Hepatic stellate cell (primary cell): ENCODE measurements around the gene GLE1.
A peak's percentile ranks its signal among the peaks of the same experiment; 100 is the strongest.

Experiments
- DNase-seq: peaks from one replicate; pipeline ENCODE4 v3.0.0; 2011; ENCODE audit warnings: low spot score

Gene GLE1, protein sequence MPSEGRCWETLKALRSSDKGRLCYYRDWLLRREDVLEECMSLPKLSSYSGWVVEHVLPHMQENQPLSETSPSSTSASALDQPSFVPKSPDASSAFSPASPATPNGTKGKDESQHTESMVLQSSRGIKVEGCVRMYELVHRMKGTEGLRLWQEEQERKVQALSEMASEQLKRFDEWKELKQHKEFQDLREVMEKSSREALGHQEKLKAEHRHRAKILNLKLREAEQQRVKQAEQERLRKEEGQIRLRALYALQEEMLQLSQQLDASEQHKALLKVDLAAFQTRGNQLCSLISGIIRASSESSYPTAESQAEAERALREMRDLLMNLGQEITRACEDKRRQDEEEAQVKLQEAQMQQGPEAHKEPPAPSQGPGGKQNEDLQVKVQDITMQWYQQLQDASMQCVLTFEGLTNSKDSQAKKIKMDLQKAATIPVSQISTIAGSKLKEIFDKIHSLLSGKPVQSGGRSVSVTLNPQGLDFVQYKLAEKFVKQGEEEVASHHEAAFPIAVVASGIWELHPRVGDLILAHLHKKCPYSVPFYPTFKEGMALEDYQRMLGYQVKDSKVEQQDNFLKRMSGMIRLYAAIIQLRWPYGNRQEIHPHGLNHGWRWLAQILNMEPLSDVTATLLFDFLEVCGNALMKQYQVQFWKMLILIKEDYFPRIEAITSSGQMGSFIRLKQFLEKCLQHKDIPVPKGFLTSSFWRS

DNA sequence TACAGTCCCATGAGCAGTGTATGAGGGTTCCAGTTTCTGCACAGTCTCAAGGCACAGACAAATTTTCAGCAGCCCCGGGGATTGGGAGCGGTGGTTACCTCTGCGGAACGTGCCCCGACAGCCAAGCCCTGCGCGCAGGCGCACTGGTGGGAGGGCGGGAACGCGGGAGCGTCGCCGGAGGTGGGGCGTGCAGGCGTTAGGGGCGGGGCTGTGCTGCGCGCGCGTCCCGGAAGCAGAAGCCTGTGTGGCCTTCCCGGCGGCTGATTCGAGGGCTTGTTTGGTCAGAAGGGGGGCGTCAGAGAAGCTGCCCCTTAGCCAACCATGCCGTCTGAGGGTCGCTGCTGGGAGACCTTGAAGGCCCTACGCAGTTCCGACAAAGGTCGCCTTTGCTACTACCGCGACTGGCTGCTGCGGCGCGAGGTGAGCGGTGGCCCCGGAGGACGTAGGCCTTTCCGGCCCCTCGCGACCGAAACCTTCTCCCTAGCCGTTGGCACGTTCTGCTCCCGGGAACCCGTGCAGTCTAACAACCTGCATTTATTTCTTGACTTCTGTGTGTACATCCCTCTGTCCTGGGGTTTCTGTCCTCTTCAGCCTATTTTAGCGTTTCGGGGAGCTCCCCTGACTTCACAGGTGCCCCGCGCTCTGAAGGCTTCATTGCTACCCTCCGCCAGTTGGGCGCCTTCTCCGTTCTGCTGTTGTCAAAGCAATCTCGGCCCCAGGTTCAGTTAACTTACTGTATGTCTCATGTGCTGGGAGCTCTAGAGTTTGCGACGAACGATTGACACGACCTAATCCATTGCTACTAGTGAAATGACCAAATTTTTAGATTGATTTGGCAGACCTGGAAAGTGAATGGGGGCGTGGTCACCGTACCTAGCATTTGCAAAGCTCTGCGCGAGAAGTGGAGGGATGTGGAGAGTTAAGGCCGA lies at the start of gene GLE1:
TSS of gene GLE1 (plus strand) at position 235 of the 929 bp plus-strand sequence. CDS start at position 322, 87 bp downstream.
- peak; percentile 99 for DNase-seq

DNA sequence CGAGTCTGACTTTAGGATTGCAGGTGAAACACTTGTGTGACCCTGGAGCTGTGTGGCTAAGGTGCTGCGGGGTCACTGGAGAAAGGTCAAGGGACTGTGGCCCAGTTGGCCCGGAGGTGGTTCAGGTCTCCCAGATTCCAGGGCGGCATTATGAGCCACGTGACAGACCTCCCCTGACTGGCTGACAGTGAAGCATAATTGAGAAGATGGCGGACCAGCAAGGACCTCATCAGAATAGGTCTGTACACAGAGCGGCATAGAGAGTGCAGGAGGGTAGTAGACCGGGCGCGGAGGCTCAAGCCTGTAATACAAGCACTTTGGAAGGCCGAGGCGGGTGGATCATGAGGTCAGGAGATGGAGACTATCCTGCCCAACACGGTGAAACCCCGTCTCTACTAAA lies 49.5 kb upstream of the GLE1 start:
- no peak for DNase-seq

DNA sequence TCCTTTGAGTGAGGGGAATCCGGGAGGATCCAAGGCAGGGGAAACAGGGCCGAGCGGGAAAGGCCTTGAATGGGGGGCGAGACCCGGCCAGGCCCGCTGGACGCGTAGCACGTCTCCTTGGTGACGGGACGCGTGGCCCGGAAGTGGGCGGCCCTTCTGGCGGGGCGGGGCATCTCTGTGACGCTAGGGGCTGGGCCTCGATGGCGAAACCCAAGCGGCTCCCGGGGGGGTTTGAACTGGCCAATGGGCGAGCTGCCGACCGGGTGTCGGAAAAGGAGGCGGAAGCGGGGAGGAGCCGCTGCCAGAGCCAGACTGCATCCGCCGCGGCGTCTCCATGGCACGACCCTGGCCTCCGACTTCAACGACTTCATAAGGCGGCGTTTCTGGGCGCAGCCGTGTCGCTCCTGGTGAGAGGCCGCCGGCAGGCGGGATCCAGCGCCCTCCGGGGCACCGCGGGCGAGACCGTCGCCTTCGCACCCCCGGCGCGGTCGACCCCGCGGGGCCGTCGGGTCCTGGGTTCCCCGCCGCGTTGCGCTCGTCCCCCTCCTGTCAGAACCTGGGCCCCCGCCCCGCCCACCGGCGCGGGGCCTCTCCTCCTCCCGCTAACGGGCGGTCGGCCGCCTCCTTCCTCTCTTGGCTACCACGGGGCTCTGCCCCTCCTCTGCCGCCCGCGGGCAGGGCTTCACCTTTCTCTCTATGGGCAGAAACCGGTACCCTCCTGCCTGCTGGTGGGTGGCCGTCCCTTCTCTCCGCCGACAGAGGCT lies 48.5 kb upstream of the GLE1 start, which contains the start of gene ODF2:
TSS of gene ODF2 (plus strand) at position 158 of the 764 bp plus-strand sequence. CDS start at position 244, 86 bp downstream.
- peak; percentile 99 for DNase-seq

DNA sequence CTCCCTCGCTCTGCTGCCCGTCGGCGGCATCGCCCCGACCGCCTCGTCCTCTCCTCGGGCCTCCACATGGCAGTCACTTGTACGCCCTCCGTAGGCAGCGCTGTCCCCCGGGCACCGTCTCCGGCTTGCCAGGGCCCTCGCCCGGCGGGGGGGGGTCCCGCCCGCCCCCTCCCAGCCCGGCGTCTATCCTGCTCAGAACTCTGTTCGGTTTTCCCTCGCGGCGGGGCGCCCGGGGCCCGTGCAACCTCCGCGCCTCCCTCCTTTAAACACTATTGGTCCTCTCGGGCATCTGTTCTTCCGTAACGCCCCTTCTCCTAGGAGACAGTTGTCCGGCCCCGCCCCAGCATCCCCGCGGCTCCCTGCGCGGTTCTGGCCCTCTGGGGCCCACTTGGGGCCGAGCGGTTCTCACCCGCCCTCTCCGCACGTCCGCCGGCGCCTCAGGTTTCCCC lies 47.9 kb upstream of the GLE1 start:
- DNase-seq = peak; percentile 95

DNA sequence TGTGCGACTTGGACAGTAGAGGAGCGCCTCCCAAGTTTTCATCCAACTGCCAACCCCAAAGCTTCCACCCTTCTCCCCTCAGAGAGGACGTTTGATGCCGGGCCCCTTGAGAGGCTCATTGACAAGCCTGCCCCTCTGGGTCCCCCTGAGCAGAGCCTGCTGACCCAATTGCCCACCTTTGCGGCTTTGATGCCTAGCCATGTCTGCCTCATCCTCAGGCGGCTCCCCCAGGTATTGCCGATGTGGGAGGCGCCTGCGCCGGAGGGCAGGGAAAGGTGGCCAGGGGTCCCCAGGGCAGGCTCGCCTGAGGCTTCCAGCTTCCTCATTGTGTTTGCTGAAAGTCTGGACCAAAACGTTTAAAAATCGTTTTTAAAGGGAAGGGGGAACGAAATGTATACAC lies 47.3 kb upstream of the GLE1 start:
- no peak for DNase-seq

DNA sequence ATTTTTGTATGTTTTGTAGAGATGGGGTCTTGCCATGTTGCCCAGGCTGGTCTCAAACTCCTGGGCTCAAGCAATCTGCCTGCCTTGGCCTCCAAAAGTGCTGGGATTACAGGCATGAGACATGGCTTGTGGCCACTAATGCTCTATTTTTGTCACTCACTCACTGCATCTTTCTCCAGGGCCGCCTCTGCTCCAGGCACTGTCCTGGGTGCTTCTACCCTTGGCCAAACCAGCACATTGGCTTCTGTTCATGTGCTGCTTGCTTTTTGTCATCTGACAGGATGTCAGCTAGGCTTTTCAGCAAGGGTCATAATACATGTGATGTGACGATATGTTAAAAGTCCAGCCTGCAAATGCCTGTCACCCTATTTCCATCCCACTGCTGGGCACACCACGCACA lies 45.5 kb upstream of the GLE1 start:
- DNase-seq = no peak

DNA sequence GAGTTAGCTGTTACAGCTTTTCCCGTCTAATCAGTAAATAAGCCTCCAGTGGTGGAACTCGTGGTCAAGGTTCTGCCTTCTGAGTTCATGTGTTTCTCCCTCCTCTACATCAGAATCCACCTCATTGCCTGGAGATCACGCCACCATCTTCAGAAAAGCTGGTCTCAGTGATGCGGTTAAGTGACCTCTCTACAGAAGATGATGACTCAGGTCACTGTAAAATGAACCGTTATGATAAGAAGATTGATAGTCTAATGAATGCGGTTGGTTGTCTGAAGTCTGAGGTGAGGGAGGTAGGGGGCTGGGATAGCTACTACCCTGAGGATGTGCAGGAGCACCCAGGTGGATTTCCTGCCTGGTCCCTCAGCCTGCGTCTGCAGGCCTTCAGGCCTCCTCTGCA lies 35.4 kb upstream of the GLE1 start:
- DNase-seq = no peak

DNA sequence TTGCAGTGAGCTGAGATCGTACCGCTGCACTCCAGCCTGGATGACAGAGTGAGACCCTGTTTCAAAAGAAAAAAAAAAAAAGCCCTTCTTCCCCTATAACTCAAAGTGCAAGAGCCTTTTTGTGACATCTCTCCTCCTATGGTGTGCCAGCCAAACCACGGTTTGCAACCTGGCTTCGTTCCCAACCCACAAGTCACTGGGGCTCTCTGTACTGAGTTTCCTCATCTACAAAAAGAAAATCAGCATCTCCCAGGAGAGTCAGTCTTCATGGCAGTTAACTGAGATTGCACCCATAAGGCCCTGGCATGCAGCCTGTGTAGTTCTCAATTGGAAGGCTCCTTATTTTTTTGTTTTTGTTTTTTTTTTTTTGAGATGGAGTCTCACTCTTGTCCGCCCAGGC lies 34.0 kb upstream of the GLE1 start:
- DNase-seq = no peak

DNA sequence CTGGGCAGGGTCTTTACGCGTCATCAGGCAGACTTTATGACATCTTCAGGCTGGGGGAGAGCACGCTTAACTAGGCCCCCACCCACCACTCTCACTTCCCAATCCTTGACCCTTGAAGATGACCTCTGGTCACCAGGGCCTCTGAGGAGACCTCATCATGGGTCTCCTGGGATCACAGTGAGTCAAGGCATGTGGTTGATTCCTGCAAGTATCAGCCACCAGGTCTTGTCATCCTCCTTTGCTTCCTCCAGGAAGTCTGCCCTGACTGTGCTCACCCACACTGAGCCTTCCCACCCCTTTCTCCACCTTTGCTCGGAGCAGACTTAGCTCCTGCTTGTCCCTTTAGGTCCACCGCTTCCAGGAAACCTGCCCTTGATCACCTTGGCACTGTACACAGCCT lies 31.4 kb upstream of the GLE1 start:
- no peak for DNase-seq

DNA sequence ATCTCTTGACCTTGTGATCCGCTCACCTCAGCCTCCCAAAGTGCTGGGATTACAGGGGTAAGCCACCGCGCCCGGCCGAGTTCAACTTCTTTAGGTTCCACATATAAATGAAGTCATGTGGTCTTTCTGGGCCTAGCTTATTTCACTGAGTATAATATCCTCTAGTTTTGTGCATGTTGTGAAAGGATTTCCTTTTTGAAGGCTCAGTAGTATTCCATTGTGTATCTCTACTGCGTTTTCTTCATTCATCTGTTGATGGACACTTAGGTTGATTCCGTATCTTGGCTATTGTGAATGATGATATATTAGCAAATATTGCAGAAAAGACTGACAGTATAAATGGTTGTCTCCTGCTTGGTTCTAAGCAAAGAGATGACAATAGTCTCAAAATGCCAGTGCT lies 28.7 kb upstream of the GLE1 start:
- DNase-seq = no peak

DNA sequence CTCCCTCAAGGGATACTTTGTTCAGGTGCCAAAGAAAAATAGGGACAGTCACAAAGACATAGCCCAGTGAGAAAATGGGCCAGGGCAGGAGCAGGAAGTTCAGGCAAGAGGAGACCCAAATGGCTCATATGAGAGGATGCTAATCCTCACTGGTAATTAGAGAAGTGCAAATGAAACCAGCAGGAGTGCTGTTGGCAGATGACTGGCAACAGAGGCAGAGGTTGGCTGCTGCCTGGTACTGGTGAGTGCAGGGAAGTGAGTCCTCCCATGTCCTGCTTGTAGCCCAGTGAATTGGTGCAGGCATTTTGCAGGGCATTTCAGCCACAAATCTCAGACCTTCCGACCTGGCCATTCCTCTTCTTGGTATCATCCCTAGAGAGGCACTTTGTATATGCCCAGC lies 25.3 kb upstream of the GLE1 start:
- DNase-seq = no peak

DNA sequence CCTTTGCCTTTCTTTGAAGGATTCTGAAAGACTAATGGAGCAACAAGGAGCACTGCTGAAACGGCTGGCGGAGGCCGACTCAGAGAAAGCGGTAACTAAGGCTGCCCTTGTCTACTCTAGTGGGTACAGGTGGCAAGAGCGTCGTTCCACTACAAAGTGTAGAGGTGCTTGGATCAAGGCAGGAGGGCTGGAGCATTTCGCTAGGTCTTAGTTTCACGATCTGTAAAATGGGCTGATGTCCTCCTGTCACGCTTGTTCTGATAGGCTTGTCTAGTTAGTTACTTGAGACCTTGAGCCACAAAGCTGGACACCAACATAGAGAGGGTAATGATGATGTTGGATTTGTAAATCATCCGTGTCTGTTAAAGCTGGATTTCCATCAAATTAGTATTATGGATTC lies 23.0 kb upstream of the GLE1 start:
- DNase-seq = no peak

DNA sequence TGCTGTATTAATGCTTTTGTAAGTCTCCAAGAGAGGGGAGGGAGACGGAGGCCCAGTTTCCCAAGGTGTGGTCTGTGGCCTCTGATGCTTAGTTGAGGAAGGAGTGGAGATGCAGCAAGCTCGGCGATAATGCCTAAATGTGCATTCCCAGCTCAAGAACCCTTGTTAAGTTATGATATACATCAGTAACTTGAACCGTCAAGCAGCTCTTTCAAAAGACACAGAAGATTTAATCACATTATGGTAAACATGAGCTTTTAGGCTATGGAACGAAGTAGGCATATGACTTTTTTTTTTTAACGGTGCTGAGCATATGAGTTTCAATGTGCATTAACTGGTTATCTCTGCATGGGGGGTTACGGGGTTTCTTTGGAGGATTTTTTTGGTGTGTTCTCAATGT lies 22.3 kb upstream of the GLE1 start:
- no peak for DNase-seq

DNA sequence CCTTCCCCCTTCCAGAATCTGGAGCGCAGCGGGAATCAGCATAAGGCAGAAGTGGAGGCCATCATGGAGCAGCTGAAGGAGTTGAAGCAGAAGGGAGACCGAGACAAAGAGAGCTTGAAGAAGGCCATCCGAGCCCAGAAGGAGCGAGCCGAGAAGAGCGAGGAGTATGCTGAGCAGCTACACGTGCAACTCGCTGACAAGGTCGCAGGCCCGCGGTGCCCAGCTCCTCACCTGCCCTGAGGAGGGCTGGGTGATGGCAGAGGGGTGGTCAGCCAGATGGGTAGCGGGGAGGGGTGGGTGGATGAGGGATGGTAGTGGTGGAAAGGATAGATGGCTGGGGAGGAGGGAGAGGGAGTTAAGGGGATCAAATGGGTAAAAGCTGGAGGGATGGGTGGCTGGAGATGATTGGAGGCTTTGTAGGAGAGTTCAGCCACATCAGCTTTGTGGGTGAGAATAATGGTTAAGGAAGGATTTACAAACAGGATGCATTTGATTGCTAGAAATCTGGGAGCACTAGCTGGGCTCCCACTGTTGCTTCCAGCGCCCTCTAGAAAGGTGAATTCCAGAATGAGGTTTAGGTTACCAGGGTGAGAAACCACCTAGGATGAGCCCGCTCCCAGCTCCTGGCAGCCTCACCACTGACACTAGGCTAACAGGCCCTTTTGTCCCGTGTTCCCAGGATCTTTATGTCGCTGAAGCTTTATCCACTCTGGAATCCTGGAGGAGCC lies 19.7 kb upstream of the GLE1 start:
- no peak for DNase-seq

DNA sequence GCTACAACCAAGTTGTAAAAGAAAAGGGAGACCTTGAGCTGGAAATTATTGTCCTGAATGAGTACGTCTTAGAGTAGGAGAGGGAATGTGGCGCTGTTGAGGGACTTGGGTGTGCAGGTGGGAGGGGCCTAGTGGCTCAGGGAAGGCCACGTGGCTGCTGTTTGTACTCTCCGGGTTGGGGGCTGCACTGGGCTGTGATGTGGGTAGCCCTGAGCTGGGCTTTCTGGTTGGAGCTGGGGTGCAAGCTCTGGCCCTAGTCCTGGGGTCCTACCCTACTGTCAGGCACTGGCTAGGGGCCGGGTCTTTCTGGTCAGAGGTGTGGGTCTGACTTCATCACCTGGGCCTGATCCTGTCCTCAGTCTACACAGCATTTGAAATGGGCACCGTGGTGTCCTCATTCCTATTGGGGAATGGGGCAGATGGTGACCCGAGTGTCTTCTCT lies 19.1 kb upstream of the GLE1 start:
- DNase-seq = no peak

DNA sequence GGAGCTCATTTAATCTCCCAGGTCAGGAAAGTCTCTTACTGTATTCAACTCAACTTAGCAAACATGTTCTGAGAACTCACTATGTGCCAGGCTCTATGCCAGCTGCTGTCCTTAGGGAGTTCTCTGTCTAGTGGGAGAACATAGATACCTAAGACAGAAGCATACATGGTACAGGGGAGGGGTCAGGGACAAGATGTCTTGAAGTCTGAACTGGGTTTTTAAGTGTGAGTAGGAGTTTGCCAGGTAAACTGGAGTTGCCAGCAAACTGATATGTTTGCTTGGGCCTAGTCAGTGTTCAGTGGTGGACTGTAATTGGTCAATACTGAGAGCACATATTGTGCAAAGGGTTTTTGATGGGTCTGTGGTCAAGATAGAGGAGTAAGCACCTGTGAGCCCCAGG lies 18.3 kb upstream of the GLE1 start:
- DNase-seq = no peak

DNA sequence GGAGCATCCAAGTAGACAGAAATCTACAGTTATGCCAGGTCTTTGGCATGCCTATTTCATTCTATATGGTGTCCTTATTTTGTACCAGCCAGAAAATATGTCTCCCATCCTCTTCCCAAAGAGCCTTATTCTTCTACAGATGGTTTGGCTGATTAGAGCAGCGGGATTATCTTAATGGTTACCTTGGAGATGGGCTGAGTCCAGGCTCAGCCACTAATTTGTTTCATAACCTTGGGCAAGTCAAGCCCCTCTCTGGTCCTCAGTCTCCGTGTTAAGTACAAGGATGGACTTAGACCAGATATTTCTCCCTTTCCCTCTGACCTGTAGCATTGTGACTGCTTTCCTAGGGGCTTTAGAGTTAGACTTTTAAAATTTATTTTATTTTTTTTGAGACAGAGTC lies 11.1 kb upstream of the GLE1 start:
- DNase-seq = no peak

DNA sequence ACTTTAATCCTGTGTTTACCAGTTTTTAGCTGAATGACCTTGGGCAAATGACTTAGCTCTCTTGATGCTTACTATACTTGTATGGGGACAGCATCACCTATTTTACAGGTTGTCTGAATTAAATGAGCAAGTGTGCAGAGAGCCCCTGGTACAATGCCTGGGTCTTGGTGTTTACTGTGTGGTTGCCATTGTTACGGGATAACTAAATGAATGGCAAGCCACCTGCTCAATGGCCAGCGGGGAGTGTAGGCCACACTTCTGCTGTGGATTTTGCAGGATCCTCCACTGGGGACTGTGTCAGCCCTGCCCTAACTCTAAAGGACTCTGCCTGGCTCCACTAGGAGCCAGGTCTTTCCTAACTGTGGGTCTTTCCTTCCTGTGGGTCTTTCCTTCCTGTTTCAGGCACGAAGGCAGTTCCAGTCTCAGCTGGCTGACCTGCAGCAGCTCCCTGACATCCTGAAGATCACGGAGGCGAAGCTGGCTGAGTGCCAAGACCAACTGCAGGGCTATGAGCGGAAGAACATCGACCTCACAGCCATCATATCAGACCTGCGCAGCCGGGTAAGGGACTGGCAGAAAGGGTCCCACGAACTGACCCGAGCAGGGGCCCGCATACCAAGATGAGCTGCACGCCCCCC lies 10.3 kb upstream of the GLE1 start:
- DNase-seq = no peak

DNA sequence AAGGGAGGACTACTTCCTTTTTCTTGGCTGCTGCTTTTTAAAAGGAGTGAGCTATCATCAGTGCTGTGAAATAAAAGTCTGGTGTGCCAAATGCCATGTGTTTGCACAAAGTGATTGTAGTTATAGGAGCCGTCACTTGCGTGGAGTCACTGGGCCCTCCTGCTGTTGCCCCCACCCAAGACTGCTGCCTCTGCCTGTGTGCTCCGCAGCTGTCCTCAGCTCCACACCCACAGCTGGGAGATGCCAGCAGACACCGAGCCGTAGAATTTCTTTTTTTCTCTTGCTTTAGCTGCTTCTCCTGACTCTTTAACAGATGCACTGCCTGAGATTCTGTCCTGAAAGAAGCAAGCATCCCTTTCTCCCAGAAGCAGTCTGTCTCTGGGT lies 9.8 kb upstream of the GLE1 start:
- DNase-seq = no peak

DNA sequence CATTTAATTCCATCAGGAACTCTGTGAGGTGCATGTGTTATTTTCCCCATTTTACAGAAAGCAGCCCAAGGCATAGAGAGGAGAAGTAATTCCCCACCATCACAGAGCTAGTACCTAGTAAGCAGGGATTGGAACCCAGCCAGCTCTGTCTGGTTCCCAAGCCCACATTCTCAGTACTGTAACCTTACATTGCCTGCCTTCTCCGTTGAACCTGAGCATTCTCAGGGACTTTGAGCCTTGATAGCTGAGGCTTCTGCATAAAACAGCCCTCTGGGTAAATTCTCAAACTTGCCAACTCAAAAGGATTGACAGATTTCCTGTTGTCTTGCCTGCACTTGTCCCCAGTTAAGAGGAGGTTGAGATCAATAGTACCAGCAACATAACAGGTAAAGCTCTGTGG lies 9.2 kb upstream of the GLE1 start:
- DNase-seq = no peak
